ENCODE results near the gene C9orf43. TPM values are rescaled to one million over a fixed set of nuclear protein-coding genes. Genes with fewer than 3 reads are reported as not detected.
"Not testable (repeated sequence)": the region's sequence is repeated elsewhere in the genome, so short reads cannot be mapped to it uniquely, and the experiment has no call there.

The C9orf43 gene
- polyA plus RNA-seq, 2 of the 4 experiments (the other 2 are of a cell fraction): 0.50 to 1.0 TPM

GRCh38 chr9:113403646-113404045, 6.9 kb upstream of the C9orf43 start (continued):
- no peak for TF ChIP-seq E2F6 (IDR thresholded peaks at IDR 0.05; ENCODE audit: borderline replicate concordance, low read depth)

GRCh38 chr9:113406353-113406752, 4.2 kb upstream of the C9orf43 start:
- not testable (repeated sequence) for DNase-seq (ENCODE audit: low read depth in 1 of 2, low spot score in 1 of 2); H3K4me2 ChIP-seq; FAIRE-seq; H3K27ac ChIP-seq; ATAC-seq; H3K4me1 ChIP-seq; H3K4me3 ChIP-seq; H3K9me3 ChIP-seq
- 91% methylated on average over 9 of the region's 9 CpGs for WGBS (ENCODE audit: missing lambda C conversion rate)
- ChIA-PET POLR2A (interaction anchor here (1.3 kb wide), 1 partner anchor 131 kb away, joined by 3 read pairs; the partner anchor contains the start of genes CDC26 and PRPF4), CTCF (interaction anchor here (0.8 to 2.6 kb wide), 19 partner anchors 15 to 252 kb away, joined by 3 to 12 read pairs (median 5); partner anchors contain the start of genes CDC26, PRPF4 and WDR31)

GRCh38 chr9:113406873-113407511, 3.6 kb upstream of the C9orf43 start:
- peak; percentile 58 to 80 for DNase-seq (ENCODE audit: low read depth in 1 of 2, low spot score in 1 of 2)
- TF ChIP-seq RAD21 (conservative IDR thresholded peaks at IDR 0.05 in 1 of 2, IDR thresholded peaks at IDR 0.05 in 1 of 2) (peak; percentile 68 to 75), SMC3 (IDR thresholded peaks at IDR 0.05) (peak; percentile 71), CTCF (IDR thresholded peaks at IDR 0.05) (peak; percentile 68)
- not testable (repeated sequence) for FAIRE-seq, H3K27ac ChIP-seq, H3K4me1 ChIP-seq, H3K9me3 ChIP-seq, H3K4me2 ChIP-seq, H3K4me3 ChIP-seq
- ATAC-seq: peak; percentile 52 to 62; a peak in 5 of 6 replicates
- POLR2A ChIA-PET: interaction anchor here (1.3 kb wide), 1 partner anchor 132 kb away, joined by 3 read pairs; the partner anchor contains the start of genes CDC26 and PRPF4
- CTCF ChIA-PET: interaction anchor here (0.6 to 4.1 kb wide), 27 partner anchors 9 to 1799 kb away, joined by 3 to 28 read pairs (median 4); partner anchors contain the start of genes CDC26, PRPF4 and WDR31
- 47% methylated on average over 7 of the region's 7 CpGs for WGBS (ENCODE audit: missing lambda C conversion rate)

- CTCF ChIA-PET: interaction anchor here (0.6 to 4.1 kb wide), 17 partner anchors 9 to 248 kb away, joined by 3 to 28 read pairs (median 4); partner anchors contain the start of genes ALAD, CDC26, HDHD3 and PRPF4
- FAIRE-seq: no peak
- 20% methylated on average over 10 of the region's 10 CpGs for WGBS (ENCODE audit: missing lambda C conversion rate)
These were observed 1.1 kb upstream of the C9orf43 start for GRCh38 chr9:113409481-113409880.

More at GRCh38 chr9:113409481-113409880, 1.1 kb upstream of the C9orf43 start:
- Histone ChIP-seq H3K9me3 (no peaks in the 10 kb centered on the region), H3K4me3 (peak overlapping the region; percentile 70), H3K4me1 (peaks cover 8% of the 10 kb centered on the region; the same call in 1 of the 3 replicates), H3K27ac (peak overlapping the region; percentile 95 to 98), H3K4me2 (peak overlapping the region; percentile 78)
- TF ChIP-seq NR3C1 (IDR thresholded peaks at IDR 0.05) (no peak), RARB (CRISPR knock-in tag; IDR thresholded peaks at IDR 0.05) (no peak), FOXS1 (CRISPR knock-in tag; IDR thresholded peaks at IDR 0.05) (no peak), HMGXB4 (CRISPR knock-in tag; IDR thresholded peaks at IDR 0.05; ENCODE audit: borderline replicate concordance) (no peak), HEYL (CRISPR knock-in tag; IDR thresholded peaks at IDR 0.05) (no peak), BCL3 (IDR thresholded peaks at IDR 0.05) (no peak), HDAC2 (IDR thresholded peaks at IDR 0.05) (no peak), HOXB13 (CRISPR knock-in tag; IDR thresholded peaks at IDR 0.05; ENCODE audit: low read depth) (no peak), HES2 (IDR thresholded peaks at IDR 0.05) (no peak), ELK1 (IDR thresholded peaks at IDR 0.05; ENCODE audit: low read depth, low read length) (no peak)
- POLR2A ChIA-PET: interaction anchor here (0.8 to 2.1 kb wide), 10 partner anchors 8 to 246 kb away, joined by 3 to 22 read pairs (median 8); partner anchors contain the start of genes ALAD, CDC26, FKBP15 and HDHD3
- DNase-seq (ENCODE audit: low read depth in 1 of 2, low spot score in 1 of 2): no peak
- no peak for ATAC-seq

Data from A549 (cell line).